Thoracic aorta (tissue), 2 donors: Measurements from ENCODE around the gene RNF8. TPM values are rescaled to one million over a fixed set of nuclear protein-coding genes. Genes with fewer than 3 reads are reported as not detected.
"Not testable (repeated sequence)": the region's sequence is repeated elsewhere in the genome, so short reads cannot be mapped to it uniquely, and the experiment has no call there.

Experiments used
- ATAC-seq: fragments of 150-250 bp; one replicate; pipeline ENCODE4 v1.8.0; 2017; ENCODE audit warnings: low read depth; ENCODE audit not compliant: insufficient number of reproducible peaks, low FRiP score
- DNase-seq: peaks from one replicate; pipeline ENCODE4 v3.0.0-alpha.2; 2020; ENCODE audit warnings: low spot score
- H3K27ac ChIP-seq, 2 donors: fragments of 200-600 bp; sonication (generic); 1 replicate in 1 of 2; 2 replicates in 1 of 2; pipeline ENCODE4 v1.5.1; 2016; ENCODE audit warnings: mild to moderate bottlenecking in 2 of 2, moderate library complexity in 2 of 2
- H3K27me3 ChIP-seq: fragments of 200-600 bp; sonication (generic); replicated peaks from 2 replicates; pipeline ENCODE4 v1.6.0; 2016; ENCODE audit warnings: mild to moderate bottlenecking; ENCODE audit not compliant: insufficient read depth
- H3K36me3 ChIP-seq: fragments of 200-600 bp; sonication (generic); one replicate; pipeline ENCODE4 v1.5.1; 2016
- H3K4me1 ChIP-seq, 2 donors: fragments of 200-600 bp; sonication (generic); 1 replicate in 1 of 2; 2 replicates in 1 of 2; pipeline versions ENCODE4 v1.5.1 to v1.6.0; 2016; ENCODE audit warnings: low read depth in 2 of 2, mild to moderate bottlenecking in 1 of 2; ENCODE audit not compliant: control insufficient read depth in 1 of 2
- H3K4me3 ChIP-seq: fragments of 200-600 bp; sonication (generic); 2 replicates; pipeline ENCODE4 v1.5.1; 2016; ENCODE audit warnings: mild to moderate bottlenecking
- H3K9me3 ChIP-seq: fragments of 200-600 bp; sonication (generic); 2 replicates; pipeline ENCODE4 v1.5.1; 2016
- total RNA-seq, 2 donors: library from RNA; depleted of rRNA; stranded (reverse); fragments of >200 nt; gene quantifications; one replicate each; pipeline versions ENCODE4 v1.1.0 to v1.2.3, GENCODE V29; 2016
- TF ChIP-seq, protein P1 (sequence below): fragments of 200-600 bp; sonication (generic); IDR thresholded peaks from one replicate; pipeline ENCODE4 v1.5.1; 2019; ENCODE audit warnings: antibody characterized with exemption

RNF8 gene
- total RNA-seq, 2 donors from 2014 or later, result 10.0 to 16.6 TPM

DNA sequence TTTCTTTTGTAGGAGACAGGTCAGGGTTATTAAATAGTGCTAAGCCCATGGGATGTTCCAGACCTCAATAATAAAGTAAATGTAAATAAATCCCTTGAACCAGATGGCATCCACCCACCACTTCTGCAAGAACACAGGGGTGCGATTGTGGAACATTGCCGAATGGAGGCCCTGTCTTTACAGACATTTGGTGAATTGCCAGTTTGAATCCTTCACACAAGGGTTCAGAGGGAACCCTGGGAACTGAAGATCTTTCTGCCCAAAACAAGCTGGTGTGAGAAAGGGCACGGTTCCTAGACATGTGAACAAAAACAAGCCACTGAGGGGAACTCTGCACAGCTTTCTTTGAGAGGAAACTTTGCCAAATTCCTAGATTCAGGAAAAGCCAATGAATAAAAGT is 30.2 kb upstream of the RNF8 start:
- no peaks in the 10 kb centered on the region for H3K9me3 ChIP-seq
- TF ChIP-seq, protein P1, sequence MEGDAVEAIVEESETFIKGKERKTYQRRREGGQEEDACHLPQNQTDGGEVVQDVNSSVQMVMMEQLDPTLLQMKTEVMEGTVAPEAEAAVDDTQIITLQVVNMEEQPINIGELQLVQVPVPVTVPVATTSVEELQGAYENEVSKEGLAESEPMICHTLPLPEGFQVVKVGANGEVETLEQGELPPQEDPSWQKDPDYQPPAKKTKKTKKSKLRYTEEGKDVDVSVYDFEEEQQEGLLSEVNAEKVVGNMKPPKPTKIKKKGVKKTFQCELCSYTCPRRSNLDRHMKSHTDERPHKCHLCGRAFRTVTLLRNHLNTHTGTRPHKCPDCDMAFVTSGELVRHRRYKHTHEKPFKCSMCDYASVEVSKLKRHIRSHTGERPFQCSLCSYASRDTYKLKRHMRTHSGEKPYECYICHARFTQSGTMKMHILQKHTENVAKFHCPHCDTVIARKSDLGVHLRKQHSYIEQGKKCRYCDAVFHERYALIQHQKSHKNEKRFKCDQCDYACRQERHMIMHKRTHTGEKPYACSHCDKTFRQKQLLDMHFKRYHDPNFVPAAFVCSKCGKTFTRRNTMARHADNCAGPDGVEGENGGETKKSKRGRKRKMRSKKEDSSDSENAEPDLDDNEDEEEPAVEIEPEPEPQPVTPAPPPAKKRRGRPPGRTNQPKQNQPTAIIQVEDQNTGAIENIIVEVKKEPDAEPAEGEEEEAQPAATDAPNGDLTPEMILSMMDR, result no peak
- DNase-seq (no peak), ATAC-seq (no peak)
- H3K27me3 ChIP-seq, result no peaks in the 10 kb centered on the region
- peak overlapping the region; percentile 29 to 42 for H3K27ac ChIP-seq
- H3K4me3 ChIP-seq, result no peak overlapping the region
- H3K36me3 ChIP-seq, result no peaks in the 10 kb centered on the region
- peaks cover 0 to 24% of the 10 kb centered on the region in 2 donors for H3K4me1 ChIP-seq

DNA sequence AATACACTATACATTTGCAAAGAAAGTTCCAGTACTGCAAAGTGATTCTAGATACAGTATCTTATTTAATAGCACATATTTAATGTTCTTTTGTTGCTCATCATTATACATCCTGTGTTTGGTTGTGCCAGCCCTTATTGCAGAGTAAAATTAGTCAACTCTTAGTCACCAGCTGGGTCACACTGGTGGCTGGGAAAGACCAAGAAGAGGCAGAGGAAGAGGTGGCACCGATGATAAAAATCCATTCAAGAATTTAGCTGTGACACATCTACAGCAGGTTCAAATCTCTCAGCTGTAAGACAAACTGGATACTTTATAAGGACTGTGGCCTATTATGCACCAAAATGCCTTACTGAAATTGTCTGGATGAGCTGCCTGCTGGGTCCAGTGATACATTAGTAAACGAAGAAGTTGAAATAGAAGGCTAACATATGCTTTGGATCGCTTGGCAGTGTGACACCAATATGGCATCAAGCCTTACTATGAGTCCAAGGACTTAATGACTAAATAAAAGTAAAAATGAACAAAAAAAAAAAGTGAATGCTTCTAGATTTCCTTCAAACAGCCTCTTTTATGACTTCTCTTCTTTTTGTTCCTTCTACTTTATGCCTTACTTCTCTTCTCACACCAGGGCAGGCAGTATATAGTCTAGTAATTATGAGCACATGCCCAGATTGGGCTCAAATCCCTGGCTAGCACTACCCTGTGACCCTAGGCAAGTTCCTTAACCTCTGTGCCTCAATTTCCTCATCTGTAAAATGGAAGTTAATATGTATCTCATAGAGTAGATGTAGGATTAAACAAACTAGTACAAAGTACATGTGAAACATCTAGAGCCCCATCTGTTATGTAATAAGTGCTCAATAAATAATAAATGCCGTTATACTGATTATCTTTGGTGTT is 29.4 kb upstream of the RNF8 start:
- no peak for ATAC-seq
- Histone ChIP-seq H3K4me1 (peaks cover 0 to 24% of the 10 kb centered on the region in 2 donors), H3K4me3 (no peak overlapping the region), H3K36me3 (no peaks in the 10 kb centered on the region), H3K27ac (peak overlapping the region; percentile 29 to 42), H3K9me3 (no peaks in the 10 kb centered on the region), H3K27me3 (no peaks in the 10 kb centered on the region)
- TF ChIP-seq, protein P1, result no peak
- DNase-seq, result no peak

DNA sequence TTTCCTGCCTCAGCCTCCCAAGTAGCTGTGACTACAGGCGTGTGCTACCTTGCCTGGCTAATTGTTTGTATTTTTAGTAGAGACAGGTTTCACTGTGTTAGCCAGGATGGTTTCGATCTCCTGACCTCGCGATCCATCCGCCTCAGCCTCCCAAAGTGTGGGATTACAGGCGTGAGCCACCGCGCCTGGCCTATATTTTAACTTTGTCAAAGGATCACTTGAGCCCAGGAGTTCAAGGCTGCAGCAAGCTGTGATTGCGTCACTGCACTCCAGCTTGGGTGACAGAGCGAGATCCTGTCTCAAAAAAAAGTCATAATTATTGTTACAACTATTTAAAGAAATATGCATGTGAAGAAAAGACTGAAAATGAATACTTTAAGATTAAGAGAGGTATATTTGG is 23.4 kb upstream of the RNF8 start:
- not testable (repeated sequence) for H3K4me1 ChIP-seq, DNase-seq, H3K4me3 ChIP-seq, H3K9me3 ChIP-seq, H3K27ac ChIP-seq, ATAC-seq, H3K27me3 ChIP-seq
- peaks cover 24% of the 10 kb centered on the region for H3K36me3 ChIP-seq

DNA sequence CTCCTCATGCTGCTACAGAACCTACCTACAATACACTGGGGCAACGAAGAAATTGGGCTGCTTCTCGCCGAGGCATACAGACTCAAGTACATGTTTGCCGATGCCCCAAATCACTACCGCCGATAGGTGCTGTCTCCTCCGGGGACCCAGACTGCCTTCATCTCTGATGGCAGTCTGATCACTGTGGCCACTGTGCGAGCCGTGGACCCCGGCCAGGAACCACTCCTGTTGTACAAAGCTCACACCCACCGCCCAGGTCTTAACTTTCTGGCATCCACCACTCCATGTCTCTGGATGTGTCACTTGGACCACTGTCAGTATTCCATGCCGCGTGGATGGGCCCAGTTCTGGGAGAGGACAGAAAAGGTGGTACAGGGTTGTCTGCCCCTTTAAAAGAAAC is 22.7 kb upstream of the RNF8 start:
- ATAC-seq, result no peak
- Histone ChIP-seq H3K4me1 (no peaks in the 10 kb centered on the region), H3K4me3 (no peak overlapping the region), H3K27ac (no peak overlapping the region), H3K27me3 (no peaks in the 10 kb centered on the region), H3K36me3 (peaks cover 24% of the 10 kb centered on the region), H3K9me3 (no peaks in the 10 kb centered on the region)
- TF ChIP-seq, protein P1, result no peak
- no peak for DNase-seq

DNA sequence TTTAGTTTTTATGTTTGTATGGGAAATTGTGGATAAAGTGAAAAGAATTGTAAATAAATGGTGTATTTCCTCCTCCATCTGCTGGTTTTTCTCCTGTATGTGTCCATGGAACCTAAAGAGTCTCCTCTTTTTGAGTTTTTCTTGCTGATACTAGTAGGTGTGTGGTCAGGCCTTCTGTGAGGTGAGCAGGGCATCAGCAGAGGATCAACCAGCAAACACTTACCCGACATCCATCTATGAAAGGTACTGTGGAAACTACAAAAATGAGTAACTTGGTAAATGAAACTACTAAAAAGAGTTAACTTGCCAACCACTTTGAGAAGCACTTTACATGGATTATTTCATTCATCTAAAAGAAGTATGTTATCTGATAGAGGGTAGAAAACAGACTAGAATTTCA is 20.9 kb upstream of the RNF8 start:
- ATAC-seq, result no peak
- peaks cover 24% of the 10 kb centered on the region for H3K36me3 ChIP-seq
- no peak overlapping the region for H3K27ac ChIP-seq
- no peak for DNase-seq
- no peaks in the 10 kb centered on the region for H3K9me3 ChIP-seq
- no peak overlapping the region for H3K4me3 ChIP-seq
- TF ChIP-seq, protein P1, result no peak
- no peaks in the 10 kb centered on the region for H3K27me3 ChIP-seq
- H3K4me1 ChIP-seq, result no peaks in the 10 kb centered on the region
